SU-DHL-6 (cell line): ENCODE data around the gene KRTAP5-5.
"Not testable (repeated sequence)": the region's sequence is repeated elsewhere in the genome, so short reads cannot be mapped to it uniquely, and the experiment has no call there.

Experiments
- H2AFZ ChIP-seq: fragments of 200-600 bp; sonication (generic); 2 replicates; pipeline ENCODE4 v1.6.1; 2014; ENCODE audit warnings: low read depth, mild to moderate bottlenecking, moderate library complexity, mixed read lengths, antibody characterized with exemption, low read length; ENCODE audit not compliant: severe bottlenecking
- H3F3A ChIP-seq: fragments of 200-600 bp; shearing (Covaris generic); 2 replicates; pipeline ENCODE4 v1.6.0; 2016; ENCODE audit warnings: antibody characterized with exemption, mild to moderate bottlenecking; ENCODE audit not compliant: insufficient read depth
- H3K27ac ChIP-seq: fragments of 200-600 bp; sonication (generic); 2 replicates; pipeline ENCODE4 v1.5.1; 2016; ENCODE audit warnings: low read depth, mild to moderate bottlenecking, low read length, moderate library complexity, mixed read lengths
- H3K27me3 ChIP-seq: fragments of 200-600 bp; sonication (generic), shearing (Covaris generic); 2 replicates; pipeline ENCODE4 v1.6.0; 2014; ENCODE audit warnings: mild to moderate bottlenecking, low read length
- H3K36me3 ChIP-seq: fragments of 200-600 bp; sonication (generic); 2 replicates; pipeline ENCODE4 v1.6.1; 2014; ENCODE audit warnings: mild to moderate bottlenecking, low read length, mixed read lengths
- H3K4me2 ChIP-seq: fragments of 300-600, 200-600 bp; shearing (Covaris generic), sonication (generic); 2 replicates; pipeline ENCODE4 v1.6.0; 2014; ENCODE audit warnings: low read length, low read depth, mild to moderate bottlenecking; ENCODE audit not compliant: poor library complexity, severe bottlenecking
- H3K4me3 ChIP-seq: fragments of 200-600 bp; sonication (generic); 2 replicates; pipeline ENCODE4 v1.5.1; 2014; ENCODE audit warnings: antibody characterized with exemption, low read length, mild to moderate bottlenecking, mixed read lengths; ENCODE audit not compliant: insufficient read depth, poor library complexity, severe bottlenecking
- H3K79me2 ChIP-seq: fragments of 200-600 bp; sonication (generic); 2 replicates; pipeline ENCODE4 v1.6.1; 2014; ENCODE audit warnings: mild to moderate bottlenecking, low read length, moderate library complexity; ENCODE audit not compliant: insufficient read depth
- H3K9ac ChIP-seq: fragments of 200-600 bp; sonication (generic); 2 replicates; pipeline ENCODE4 v1.7.0; 2014; ENCODE audit warnings: mild to moderate bottlenecking, low read length
- H3K9me2 ChIP-seq: fragments of 200-600 bp; sonication (generic); replicated peaks from 2 replicates; pipeline ENCODE4 v1.6.1; 2014; ENCODE audit warnings: low read length; ENCODE audit not compliant: insufficient read depth
- H3K9me3 ChIP-seq: fragments of 200-600 bp; sonication (generic); 2 replicates; pipeline ENCODE4 v1.6.1; 2014; ENCODE audit warnings: low read length, mixed read lengths; ENCODE audit not compliant: insufficient read depth
- H4K20me1 ChIP-seq: fragments of 200-600 bp; sonication (generic); 2 replicates; pipeline ENCODE4 v1.6.1; 2014; ENCODE audit warnings: low read depth, mild to moderate bottlenecking, antibody characterized with exemption, low read length, moderate library complexity, mixed read lengths
- CTCF ChIP-seq: fragments of 200-600 bp; sonication (generic); IDR thresholded peaks from one replicate; pipeline ENCODE4 v1.5.1; 2017; ENCODE audit warnings: antibody characterized with exemption, mild to moderate bottlenecking, low read length, moderate library complexity; ENCODE audit not compliant: insufficient read depth, poor library complexity, severe bottlenecking
- EZH2phosphoT487 ChIP-seq: fragments of 200-600 bp; sonication (generic), shearing (Covaris generic); conservative IDR thresholded peaks from 2 replicates; pipeline ENCODE4 v1.6.1; 2018; ENCODE audit warnings: mild to moderate bottlenecking, antibody characterized with exemption, low read length, moderate library complexity, mixed read lengths

Gene KRTAP5-5

DNA sequence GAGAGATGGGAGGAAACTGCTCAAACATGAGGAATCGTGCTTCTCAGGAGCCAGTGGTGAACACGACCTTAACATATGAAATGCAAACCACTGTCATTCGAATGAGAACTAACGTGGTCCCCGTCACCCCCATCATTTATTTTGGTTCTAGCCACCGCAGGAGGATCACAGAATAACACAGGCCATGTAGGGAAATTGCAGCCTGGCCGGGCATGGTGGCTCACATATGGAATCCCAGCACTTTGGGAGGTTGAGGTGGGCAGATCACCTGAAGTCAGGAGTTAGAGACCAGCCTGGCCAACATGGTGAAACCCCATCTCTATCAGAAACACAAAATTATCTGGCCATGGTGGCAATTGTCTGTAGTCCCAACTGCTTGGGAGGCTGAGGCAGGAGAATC, 27.1 kb downstream of the KRTAP5-5 start:
- Histone ChIP-seq H3K9ac (no peak overlapping the region), H2AFZ (no peak overlapping the region), H3K4me3 (no peak overlapping the region), H3K9me2 (no peaks in the 10 kb centered on the region), H3K27me3 (no peaks in the 10 kb centered on the region), H4K20me1 (no peaks in the 10 kb centered on the region), H3F3A (no peaks in the 10 kb centered on the region), H3K4me2 (no peak overlapping the region), H3K9me3 (no peaks in the 10 kb centered on the region), H3K27ac (no peak overlapping the region), H3K36me3 (no peaks in the 10 kb centered on the region), H3K79me2 (no peaks in the 10 kb centered on the region)
- no peak for TF ChIP-seq CTCF
- TF ChIP-seq EZH2phosphoT487: no peak

- Histone ChIP-seq H3K36me3 (no peaks in the 10 kb centered on the region), H3K9me3 (no peaks in the 10 kb centered on the region), H3K4me2 (no peak overlapping the region), H3K9me2 (no peaks in the 10 kb centered on the region), H3F3A (no peaks in the 10 kb centered on the region), H2AFZ (no peak overlapping the region), H3K27me3 (no peaks in the 10 kb centered on the region), H3K79me2 (no peaks in the 10 kb centered on the region), H4K20me1 (no peaks in the 10 kb centered on the region), H3K27ac (no peak overlapping the region), H3K9ac (no peak overlapping the region), H3K4me3 (no peak overlapping the region)
- TF ChIP-seq CTCF (no peak), EZH2phosphoT487 (no peak)
These were observed 29.9 kb downstream of the KRTAP5-5 start for GRCh38 chr11:1659506-1659905.

- H3K9me2 ChIP-seq: no peaks in the 10 kb centered on the region
- no peak overlapping the region for H3K27ac ChIP-seq
- no peaks in the 10 kb centered on the region for H4K20me1 ChIP-seq
- no peaks in the 10 kb centered on the region for H3K79me2 ChIP-seq
- H3K9ac ChIP-seq: no peak overlapping the region
- no peaks in the 10 kb centered on the region for H3K36me3 ChIP-seq
- no peak overlapping the region for H3K4me2 ChIP-seq
- no peak overlapping the region for H3K4me3 ChIP-seq
- no peak overlapping the region for H2AFZ ChIP-seq
- TF ChIP-seq CTCF (no peak), EZH2phosphoT487 (no peak)
- no peaks in the 10 kb centered on the region for H3K9me3 ChIP-seq
- H3K27me3 ChIP-seq: no peaks in the 10 kb centered on the region
- H3F3A ChIP-seq: no peaks in the 10 kb centered on the region
These were observed 30.7 kb downstream of the KRTAP5-5 start for GRCh38 chr11:1660111-1660867.

DNA sequence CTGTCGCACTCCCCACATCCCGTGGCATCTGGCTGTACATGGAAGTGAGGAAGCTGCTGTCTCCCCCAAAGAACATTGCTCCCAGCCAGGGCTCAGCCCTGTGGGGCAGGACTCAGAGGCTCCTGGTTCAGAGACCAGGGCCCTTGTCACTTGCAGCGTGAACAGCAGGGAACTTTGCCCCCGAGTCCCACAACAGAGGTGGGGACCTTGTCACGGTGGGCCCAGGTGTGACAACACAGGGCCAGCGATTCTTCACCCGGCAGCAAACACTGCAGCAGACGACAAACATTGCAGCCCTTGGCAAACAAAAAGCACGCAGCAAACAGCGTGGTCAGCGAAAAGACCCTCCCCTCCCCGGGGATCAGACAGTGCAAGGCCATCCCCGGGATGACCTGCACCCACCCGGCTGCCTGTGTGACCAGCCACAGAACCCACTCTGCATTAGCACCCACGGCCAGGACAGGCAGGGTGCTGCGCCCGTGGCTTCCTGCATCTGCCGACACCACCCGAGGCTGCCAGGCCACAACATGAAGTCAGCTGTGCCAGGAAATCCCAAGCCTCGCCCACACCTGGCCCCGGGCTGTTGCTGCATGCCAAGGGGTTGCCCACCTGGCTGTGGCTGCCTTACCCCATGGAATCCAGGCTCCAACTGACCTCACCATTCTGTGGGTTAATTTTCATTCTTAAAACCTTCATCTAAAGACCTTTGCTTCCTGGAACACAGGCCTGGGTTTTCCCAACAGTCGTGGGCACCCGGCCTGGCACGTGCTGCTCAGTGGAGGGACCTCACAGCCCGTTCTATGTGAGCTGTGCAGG, 32.1 kb downstream of the KRTAP5-5 start:
- H3K36me3 ChIP-seq, H4K20me1 ChIP-seq, H3K4me3 ChIP-seq, H3K9me3 ChIP-seq, H3K9me2 ChIP-seq, H3F3A ChIP-seq, H3K4me2 ChIP-seq, H2AFZ ChIP-seq, H3K27me3 ChIP-seq, H3K79me2 ChIP-seq, H3K9ac ChIP-seq, H3K27ac ChIP-seq: not testable (repeated sequence)

DNA sequence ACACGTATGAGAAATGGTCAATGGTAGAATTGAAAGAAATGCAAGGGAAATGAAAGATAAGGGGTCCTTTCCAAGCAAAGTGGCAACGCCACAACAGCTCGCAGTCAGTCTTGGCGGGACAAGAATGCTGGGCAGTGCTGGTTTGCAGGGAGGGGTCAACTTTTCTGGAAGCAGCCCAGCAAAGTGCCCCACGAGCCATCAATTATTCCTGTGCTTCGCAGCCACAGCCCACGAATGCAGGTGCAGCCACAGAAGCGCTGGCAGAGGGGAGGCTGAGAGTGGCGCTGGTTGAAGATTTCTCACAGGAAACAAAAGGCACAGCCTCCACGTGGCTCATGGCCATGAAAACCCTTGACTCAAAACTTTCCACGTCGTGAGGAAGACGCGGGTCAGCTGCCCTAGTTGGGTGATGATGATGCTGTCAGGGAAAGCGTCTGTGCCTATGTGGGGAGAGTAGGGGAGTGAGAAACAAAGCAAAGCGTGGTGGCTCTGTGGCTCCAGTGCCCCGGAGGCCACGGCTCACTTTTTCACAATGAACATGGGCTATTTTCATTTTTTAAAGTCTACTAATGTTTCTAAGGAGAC, 33.2 kb downstream of the KRTAP5-5 start:
- H3K9ac ChIP-seq, H3K4me3 ChIP-seq, H3K79me2 ChIP-seq, H3K4me2 ChIP-seq, H3K36me3 ChIP-seq, H3F3A ChIP-seq, H3K27ac ChIP-seq, H3K27me3 ChIP-seq, H4K20me1 ChIP-seq, H3K9me2 ChIP-seq, H2AFZ ChIP-seq, H3K9me3 ChIP-seq: not testable (repeated sequence)
